GM21529 (cell line): ENCODE results near the gene RHOT2.
A peak's percentile ranks its signal among the peaks of the same experiment; 100 is the strongest.

Experiments
- ATAC-seq: cut with Tn5 transposase; IDR thresholded peaks from one replicate; pipeline ENCODE4 v1.9.1; 2021; ENCODE audit not compliant: unreplicated experiment

The RHOT2 gene

GRCh38 chr16:632486-633335 is 35.2 kb upstream of the RHOT2 start:
- ATAC-seq, result no peak

- ATAC-seq, result no peak
Measured at GRCh38 chr16:633336-634050, 34.4 kb upstream of the RHOT2 start.

- no peak for ATAC-seq
Measured at GRCh38 chr16:634051-634670, 33.8 kb upstream of the RHOT2 start.

GRCh38 chr16:634996-635395 is 32.9 kb upstream of the RHOT2 start:
- no peak for ATAC-seq

- ATAC-seq, result peak; percentile 4
Measured at GRCh38 chr16:635573-636205, 32.2 kb upstream of the RHOT2 start.

GRCh38 chr16:636206-637080 is 31.5 kb upstream of the RHOT2 start, which contains the start of gene METTL26:
Gene METTL26, minus strand, starts transcription at chr16:636305. Its CDS starts 15 bp downstream, at chr16:636290.
- peak; percentile 72 for ATAC-seq

GRCh38 chr16:637081-638018 is 30.6 kb upstream of the RHOT2 start:
- no peak for ATAC-seq

- ATAC-seq, result no peak
Measured at GRCh38 chr16:638034-638543, 29.8 kb upstream of the RHOT2 start.

- no peak for ATAC-seq
Measured at GRCh38 chr16:638836-639235, 29.1 kb upstream of the RHOT2 start.

- ATAC-seq, result no peak
Measured at GRCh38 chr16:640614-641013, 27.3 kb upstream of the RHOT2 start.

GRCh38 chr16:641326-642188 is 26.4 kb upstream of the RHOT2 start, which contains the start of gene MCRIP2:
Gene MCRIP2, plus strand, starts transcription at chr16:641828. Its CDS starts 164 bp downstream, at chr16:641992.
- peak; percentile 51 for ATAC-seq

- peak; percentile 38 for ATAC-seq
Measured at GRCh38 chr16:642189-643049, 25.5 kb upstream of the RHOT2 start.

GRCh38 chr16:643050-643368 is 24.9 kb upstream of the RHOT2 start:
- no peak for ATAC-seq

- ATAC-seq, result no peak
Measured at GRCh38 chr16:644556-644955, 23.4 kb upstream of the RHOT2 start.

GRCh38 chr16:645852-646678 is 21.9 kb upstream of the RHOT2 start:
- no peak for ATAC-seq

GRCh38 chr16:646679-647172 is 21.2 kb upstream of the RHOT2 start:
- ATAC-seq, result no peak
